Right forelimb (tissue), 1 donor: Measurements from ENCODE around the gene PLXDC2.
A peak's percentile ranks its signal among the peaks of the same experiment; 100 is the strongest.

Source experiments
- DNase-seq: peaks from one replicate; pipeline ENCODE4 v3.0.0-alpha.2; 2018

Gene PLXDC2

GRCh38 chr10:20233423-20233822 is 417.2 kb downstream of the PLXDC2 start:
- DNase-seq = no peak

DNA sequence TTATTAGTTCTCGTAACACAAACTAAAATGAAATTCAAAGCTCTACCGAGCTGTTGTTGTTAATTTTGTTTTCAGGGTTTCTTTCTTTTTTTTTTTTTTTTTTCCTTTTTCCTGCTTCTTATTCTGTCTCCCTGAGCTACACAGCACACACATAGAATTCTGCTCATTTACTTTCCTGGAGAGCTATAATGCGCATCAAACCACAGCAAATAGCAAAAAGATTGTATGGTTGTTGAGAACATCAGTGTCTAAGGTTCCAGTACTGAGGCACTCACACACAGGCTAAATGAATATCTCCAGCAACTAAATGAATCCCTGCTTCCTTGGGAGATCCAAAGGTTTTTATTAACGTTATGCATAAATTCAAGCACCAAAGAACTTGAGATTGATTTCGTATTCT is 418.3 kb downstream of the PLXDC2 start:
- no peak for DNase-seq

- no peak for DNase-seq
Observed at GRCh38 chr10:20237091-20237570, 420.9 kb downstream of the PLXDC2 start.

DNA sequence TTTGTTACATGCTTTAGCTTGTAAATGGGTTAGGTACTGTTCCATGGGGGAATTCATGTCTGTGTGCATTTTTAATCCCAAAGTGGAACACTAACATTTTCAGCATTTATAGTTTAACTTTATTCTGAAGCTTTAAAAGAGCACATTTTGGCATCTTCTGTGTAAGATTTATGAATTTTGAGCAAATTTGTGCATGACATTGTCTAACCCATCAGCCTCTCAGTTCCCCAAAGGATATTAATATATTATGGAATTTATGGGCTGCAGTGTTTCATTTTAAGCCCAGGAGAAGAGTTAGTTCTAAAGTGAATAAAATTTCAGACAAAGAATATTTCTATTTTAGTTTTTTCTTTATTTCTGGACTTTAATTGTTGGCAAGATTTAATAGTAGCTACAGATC is 421.4 kb downstream of the PLXDC2 start:
- DNase-seq = no peak

GRCh38 chr10:20240643-20241042 is 424.4 kb downstream of the PLXDC2 start:
- DNase-seq = no peak

- no peak for DNase-seq
Observed at GRCh38 chr10:20247454-20247853, 431.2 kb downstream of the PLXDC2 start.

DNA sequence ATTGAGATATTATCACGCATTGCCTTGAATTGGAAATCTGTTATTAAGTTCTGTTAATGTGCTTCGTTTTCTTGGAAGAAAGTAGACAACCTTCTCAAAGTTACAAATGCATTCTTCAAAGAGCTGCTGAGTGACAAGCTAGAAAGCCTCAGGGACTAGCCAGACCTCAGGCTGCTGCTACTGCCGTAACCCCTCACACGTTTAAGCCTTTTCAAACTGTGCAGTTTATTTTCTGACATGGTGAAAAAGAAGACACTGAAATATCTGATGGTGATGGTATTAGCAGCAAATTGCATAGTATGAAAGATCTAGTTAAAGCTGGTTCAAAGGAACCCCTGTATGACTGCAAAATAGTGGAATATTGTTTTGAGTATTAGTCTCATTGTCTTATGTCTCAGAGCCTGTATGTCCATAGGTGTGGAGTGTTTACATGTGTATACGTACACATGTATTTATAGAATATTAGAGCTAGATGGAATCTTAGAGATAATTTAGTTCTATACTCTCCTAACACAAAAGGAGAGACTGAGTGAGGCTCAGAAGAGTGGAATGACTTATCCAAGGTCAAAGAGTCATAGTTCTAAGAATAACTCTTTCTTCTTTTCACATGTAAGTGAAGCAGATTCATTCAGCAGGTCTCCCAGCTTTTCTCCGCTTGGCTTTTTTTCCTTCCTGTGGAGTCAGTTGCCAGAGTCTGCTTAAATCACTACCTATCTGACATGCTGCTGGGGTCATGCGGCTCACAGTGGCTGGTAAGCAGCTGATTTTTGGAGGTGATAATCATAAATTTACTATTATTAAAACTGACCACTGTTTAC is 431.9 kb downstream of the PLXDC2 start:
- no peak for DNase-seq

DNA sequence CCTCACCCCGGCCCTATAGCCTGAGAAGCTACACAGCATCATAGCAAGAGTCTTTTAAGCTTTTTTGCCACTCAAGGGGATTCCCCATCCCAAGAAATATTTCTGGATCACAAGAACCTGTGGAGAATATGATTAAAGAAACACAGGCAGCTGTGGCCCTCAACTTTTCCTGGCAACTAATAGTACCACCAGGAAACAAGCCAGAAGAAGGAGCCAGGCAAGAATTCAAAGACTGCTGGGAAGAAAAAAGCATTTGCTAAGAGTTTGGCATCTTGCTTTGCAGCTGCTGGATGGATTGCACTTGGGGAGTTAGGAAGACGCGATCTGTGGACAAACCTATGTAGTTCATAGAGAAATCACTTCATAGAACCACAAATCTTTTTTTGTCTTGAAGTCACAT is 437.8 kb downstream of the PLXDC2 start:
- DNase-seq = peak; percentile 80

- no peak for DNase-seq
Observed at GRCh38 chr10:20254497-20254896, 438.3 kb downstream of the PLXDC2 start.

GRCh38 chr10:20256969-20257368 is 440.7 kb downstream of the PLXDC2 start:
- DNase-seq = no peak

- no peak for DNase-seq
Observed at GRCh38 chr10:20257422-20257821, 441.2 kb downstream of the PLXDC2 start.

GRCh38 chr10:20265146-20265545 is 448.9 kb downstream of the PLXDC2 start:
- no peak for DNase-seq

GRCh38 chr10:20267734-20268133 is 451.5 kb downstream of the PLXDC2 start:
- no peak for DNase-seq

DNA sequence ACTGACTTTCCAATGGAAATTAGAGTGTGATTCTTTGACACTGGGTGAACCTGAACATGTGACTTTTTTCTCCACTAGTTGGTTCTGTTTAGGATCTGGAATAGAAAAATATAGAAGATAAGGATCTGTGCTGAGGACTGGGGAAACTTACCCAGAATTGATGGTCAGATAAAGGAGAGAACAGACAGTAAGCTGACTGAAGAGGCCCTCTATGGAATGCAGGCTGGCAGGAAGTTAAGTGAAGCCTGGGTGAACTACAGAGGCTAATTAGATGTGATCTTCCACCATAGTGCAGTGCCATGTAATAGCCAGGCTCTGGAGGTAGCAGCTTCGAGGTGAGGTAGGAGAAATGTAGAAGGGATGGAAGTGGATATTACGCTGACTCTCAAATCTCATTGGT is 455.3 kb downstream of the PLXDC2 start:
- no peak for DNase-seq

- no peak for DNase-seq
Observed at GRCh38 chr10:20272608-20273007, 456.4 kb downstream of the PLXDC2 start.

DNA sequence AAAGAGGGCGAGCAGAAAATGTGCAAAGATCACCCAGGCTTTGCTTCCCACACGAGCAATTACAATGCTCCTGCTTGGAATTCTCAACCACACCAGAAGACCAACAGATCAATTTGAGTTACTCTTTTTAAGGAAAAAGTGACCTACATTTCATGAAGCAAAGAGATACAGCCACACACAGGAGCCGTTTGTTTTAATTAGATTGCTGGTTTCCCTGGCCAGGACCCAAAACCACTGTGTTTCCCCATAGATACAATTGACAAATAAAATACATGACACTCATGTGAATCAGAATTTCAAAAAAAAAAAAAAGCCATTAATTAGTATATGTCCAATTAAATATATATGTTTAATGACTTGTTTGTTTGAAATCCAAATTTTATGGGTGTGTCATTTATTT is 458.3 kb downstream of the PLXDC2 start:
- DNase-seq = no peak

GRCh38 chr10:20276127-20276979 is 460.1 kb downstream of the PLXDC2 start:
- no peak for DNase-seq

DNA sequence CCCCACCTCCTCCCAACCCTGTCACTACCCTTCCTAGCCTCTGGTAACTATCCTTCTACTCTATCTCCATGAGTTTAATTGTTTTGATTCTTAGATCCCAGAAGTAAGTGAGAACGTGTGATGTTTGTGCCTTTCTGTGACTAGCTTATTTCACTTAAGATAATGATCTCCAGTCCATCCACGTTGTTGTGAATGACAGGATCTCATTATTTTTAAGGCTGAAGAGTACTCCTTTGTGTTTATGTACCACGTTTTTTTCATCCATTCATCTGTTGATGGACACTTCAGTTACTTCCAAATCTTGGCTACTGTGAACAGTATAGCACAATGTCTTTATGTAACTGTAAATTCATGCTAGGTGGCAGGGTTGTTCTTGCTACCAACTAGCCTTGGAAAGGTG is 461.6 kb downstream of the PLXDC2 start:
- no peak for DNase-seq

DNA sequence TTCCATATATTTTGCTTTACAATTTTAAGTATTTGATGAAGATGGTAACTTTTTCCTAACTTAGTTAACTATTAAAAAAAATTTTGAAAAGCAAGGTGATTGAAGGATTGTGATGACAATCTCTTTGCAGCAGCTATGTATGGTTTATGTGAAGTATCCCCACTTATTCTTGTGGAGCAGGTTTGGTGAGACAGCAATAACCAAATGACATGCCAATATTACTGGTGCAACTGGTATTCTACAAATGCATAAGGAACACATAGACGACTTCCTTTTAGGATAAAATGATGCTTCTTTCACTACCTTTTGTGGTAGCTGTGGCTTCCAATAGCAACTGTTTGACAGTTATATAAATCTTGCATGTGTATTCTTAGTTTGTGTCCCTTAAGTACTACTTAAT is 465.3 kb downstream of the PLXDC2 start:
- DNase-seq = no peak

DNA sequence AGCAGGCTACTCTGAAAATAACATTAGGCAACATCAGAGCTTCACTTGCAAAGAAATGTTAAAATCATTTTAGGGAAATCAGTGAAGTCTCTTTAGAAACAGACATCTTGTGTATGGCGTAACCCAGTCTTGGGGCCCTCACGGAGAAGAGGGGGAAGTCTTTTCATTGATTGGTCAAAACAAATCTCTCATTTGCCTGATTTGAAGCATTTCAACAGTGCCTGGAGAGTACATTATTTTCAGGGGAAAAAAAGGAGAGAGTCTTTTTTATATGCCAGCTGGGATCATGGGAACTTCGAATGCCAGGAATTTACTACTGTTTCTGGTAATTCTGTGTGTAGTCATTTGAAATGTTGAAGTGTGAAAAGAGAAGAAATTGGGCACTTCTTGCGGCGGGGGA is 471.4 kb downstream of the PLXDC2 start:
- DNase-seq = no peak

DNA sequence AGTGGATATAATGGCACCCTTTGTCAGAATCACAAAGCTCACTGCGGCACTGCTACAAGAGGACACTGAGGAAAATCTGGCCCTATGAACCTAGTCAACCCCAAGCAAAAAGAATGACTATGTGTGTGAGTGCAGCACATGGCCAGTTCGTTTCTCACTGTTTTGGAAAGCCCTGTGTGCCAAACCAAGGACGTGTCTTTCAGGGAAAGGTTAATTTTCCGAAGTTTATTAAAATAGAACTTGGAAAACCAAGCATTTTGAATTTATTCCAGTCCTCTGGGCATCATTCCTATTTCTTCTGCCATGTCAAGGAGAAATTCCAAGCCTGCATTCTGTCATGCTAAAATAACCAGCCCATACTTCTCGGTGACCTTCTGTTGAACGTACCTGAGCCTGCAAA is 471.8 kb downstream of the PLXDC2 start:
- no peak for DNase-seq

GRCh38 chr10:20289070-20289828 is 473.0 kb downstream of the PLXDC2 start:
- peak; percentile 57 for DNase-seq

GRCh38 chr10:20298417-20298816 is 482.2 kb downstream of the PLXDC2 start:
- no peak for DNase-seq
